Vagina (tissue), 2 donors: ENCODE data around the gene TANGO6. TPM values are rescaled to one million over a fixed set of nuclear protein-coding genes. Genes with fewer than 3 reads are reported as not detected.
"Not testable (repeated sequence)": the region's sequence is repeated elsewhere in the genome, so short reads cannot be mapped to it uniquely, and the experiment has no call there.

ENCODE experiments used
- DNase-seq, 2 donors: peaks; one replicate each; pipeline ENCODE4 v3.0.0-alpha.2; 2017; ENCODE audit errors: extremely low spot score in 2 of 2
- H3K27ac ChIP-seq: fragments of 200-600 bp; sonication (generic); one replicate; pipeline ENCODE4 v1.5.1; 2019
- H3K27me3 ChIP-seq: fragments of 200-600 bp; sonication (generic); one replicate; pipeline ENCODE4 v1.5.1; 2019
- H3K36me3 ChIP-seq, 2 donors: fragments of 200-600 bp; sonication (generic); one replicate each; pipeline ENCODE4 v1.5.1; 2017 to 2019
- H3K4me1 ChIP-seq: fragments of 200-600 bp; sonication (generic); one replicate; pipeline ENCODE4 v1.5.1; 2019
- H3K4me3 ChIP-seq, 2 donors: fragments of 200-600 bp; sonication (generic); 1 replicate in 1 of 2; 2 replicates in 1 of 2; pipeline ENCODE4 v1.5.1; 2016 to 2019
- H3K9me3 ChIP-seq: fragments of 200-600 bp; sonication (generic); one replicate; pipeline ENCODE4 v1.5.1; 2019
- POLR2A ChIP-seq, 2 donors: fragments of 450-650 bp; IDR thresholded peaks; one replicate each; pipeline ENCODE4 v1.6.1; 2017; ENCODE audit warnings: antibody characterized with exemption in 2 of 2, mild to moderate bottlenecking in 2 of 2, moderate library complexity in 2 of 2
- POLR2AphosphoS5 ChIP-seq, 2 donors: sonication (generic); formaldehyde crosslinking; IDR thresholded peaks; one replicate each; pipeline ENCODE4 v1.9.0; 2017; ENCODE audit warnings: antibody characterized with exemption in 2 of 2, mild to moderate bottlenecking in 2 of 2, low read depth in 1 of 2; ENCODE audit not compliant: insufficient read depth in 1 of 2
- intact Hi-C: fragments of 100-400 bp; cut with DNase I; formaldehyde crosslinking; loops from one replicate; pipeline ENCODE4 v1.15.1; 2023
- total RNA-seq: library from RNA; depleted of rRNA; stranded (reverse); fragments of >200 nt; gene quantifications from one replicate; pipeline ENCODE4 v1.2.3, GENCODE V29; 2016
- TF ChIP-seq, protein P1 (sequence below), 3 experiments: fragments of 450-650 bp in 2 of 3; fragments of 200-600 bp in 1 of 3; sonication (generic) in 1 of 3; IDR thresholded peaks; one replicate each; pipeline ENCODE4 v1.5.1; 2017 to 2019; ENCODE audit warnings: antibody characterized with exemption in 3 of 3, mild to moderate bottlenecking in 2 of 3, moderate library complexity in 2 of 3

Gene TANGO6
- total RNA-seq, 1 donor from 2014 or later = 21.9 TPM

DNA sequence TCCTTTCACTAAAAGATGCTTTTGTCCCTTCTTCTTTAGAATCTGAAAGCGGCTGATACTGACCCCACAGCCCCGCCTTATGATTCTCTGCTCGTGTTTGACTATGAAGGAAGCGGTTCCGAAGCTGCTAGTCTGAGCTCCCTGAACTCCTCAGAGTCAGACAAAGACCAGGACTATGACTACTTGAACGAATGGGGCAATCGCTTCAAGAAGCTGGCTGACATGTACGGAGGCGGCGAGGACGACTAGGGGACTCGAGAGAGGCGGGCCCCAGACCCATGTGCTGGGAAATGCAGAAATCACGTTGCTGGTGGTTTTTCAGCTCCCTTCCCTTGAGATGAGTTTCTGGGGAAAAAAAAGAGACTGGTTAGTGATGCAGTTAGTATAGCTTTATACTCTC, 10.1 kb upstream of the TANGO6 start:
- no peaks in the 10 kb centered on the region for H3K36me3 ChIP-seq

DNA sequence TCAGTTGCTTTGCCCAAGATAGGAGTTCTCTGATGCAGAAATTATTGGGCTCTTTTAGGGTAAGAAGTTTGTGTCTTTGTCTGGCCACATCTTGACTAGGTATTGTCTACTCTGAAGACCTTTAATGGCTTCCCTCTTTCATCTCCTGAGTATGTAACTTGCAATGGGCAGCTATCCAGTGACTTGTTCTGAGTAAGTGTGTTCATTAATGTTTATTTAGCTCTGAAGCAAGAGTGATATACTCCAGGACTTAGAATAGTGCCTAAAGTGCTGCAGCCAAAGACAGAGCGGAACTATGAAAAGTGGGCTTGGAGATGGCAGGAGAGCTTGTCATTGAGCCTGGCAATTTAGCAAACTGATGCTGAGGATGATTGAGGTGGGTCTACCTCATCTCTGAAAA, 8.8 kb upstream of the TANGO6 start:
- TF ChIP-seq, protein P1, sequence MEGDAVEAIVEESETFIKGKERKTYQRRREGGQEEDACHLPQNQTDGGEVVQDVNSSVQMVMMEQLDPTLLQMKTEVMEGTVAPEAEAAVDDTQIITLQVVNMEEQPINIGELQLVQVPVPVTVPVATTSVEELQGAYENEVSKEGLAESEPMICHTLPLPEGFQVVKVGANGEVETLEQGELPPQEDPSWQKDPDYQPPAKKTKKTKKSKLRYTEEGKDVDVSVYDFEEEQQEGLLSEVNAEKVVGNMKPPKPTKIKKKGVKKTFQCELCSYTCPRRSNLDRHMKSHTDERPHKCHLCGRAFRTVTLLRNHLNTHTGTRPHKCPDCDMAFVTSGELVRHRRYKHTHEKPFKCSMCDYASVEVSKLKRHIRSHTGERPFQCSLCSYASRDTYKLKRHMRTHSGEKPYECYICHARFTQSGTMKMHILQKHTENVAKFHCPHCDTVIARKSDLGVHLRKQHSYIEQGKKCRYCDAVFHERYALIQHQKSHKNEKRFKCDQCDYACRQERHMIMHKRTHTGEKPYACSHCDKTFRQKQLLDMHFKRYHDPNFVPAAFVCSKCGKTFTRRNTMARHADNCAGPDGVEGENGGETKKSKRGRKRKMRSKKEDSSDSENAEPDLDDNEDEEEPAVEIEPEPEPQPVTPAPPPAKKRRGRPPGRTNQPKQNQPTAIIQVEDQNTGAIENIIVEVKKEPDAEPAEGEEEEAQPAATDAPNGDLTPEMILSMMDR (IDR thresholded peaks at IDR 0.05) = no peak
- TF ChIP-seq POLR2AphosphoS5 (IDR thresholded peaks at IDR 0.05; ENCODE audit: insufficient read depth in 1 of 2, low read depth in 1 of 2) (no peak), POLR2A (IDR thresholded peaks at IDR 0.05) (no peak)
- H3K4me3 ChIP-seq = no peak overlapping the region
- no peaks in the 10 kb centered on the region for H3K9me3 ChIP-seq
- no peak for DNase-seq
- no peak overlapping the region for H3K27ac ChIP-seq
- no peaks in the 10 kb centered on the region for H3K27me3 ChIP-seq
- intact Hi-C loops = no loop called here
- no peaks in the 10 kb centered on the region for H3K4me1 ChIP-seq
- no peaks in the 10 kb centered on the region for H3K36me3 ChIP-seq

More for the DNA sequence above, 10.1 kb upstream of the TANGO6 start:
- no peak overlapping the region for H3K27ac ChIP-seq
- intact Hi-C loops = no loop called here
- DNase-seq = no peak
- no peak overlapping the region for H3K4me3 ChIP-seq
- no peaks in the 10 kb centered on the region for H3K9me3 ChIP-seq
- no peak for TF ChIP-seq POLR2AphosphoS5 (IDR thresholded peaks at IDR 0.05; ENCODE audit: insufficient read depth in 1 of 2, low read depth in 1 of 2)
- no peaks in the 10 kb centered on the region for H3K27me3 ChIP-seq
- H3K4me1 ChIP-seq = no peaks in the 10 kb centered on the region

DNA sequence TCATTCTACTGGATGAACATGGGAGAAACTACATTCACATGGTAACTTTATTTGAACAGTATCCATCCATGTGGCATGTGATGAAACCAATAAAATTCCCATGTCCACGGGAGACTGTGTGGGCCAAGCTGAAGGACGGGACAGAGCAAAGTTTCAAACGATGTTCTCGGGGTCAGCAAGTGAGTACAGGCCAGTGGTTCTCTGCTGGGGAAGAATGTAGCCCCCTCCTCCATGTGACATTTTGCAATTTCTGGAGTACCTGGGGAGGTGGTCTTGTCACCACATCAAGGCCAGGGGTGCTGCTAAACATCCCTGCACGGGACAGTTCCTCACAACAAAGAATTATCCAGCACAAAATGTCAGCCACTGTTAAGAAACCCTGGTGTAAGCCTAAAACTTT, 7.4 kb upstream of the TANGO6 start:
- DNase-seq = no peak
- Histone ChIP-seq H3K27ac (no peak overlapping the region), H3K4me1 (no peaks in the 10 kb centered on the region), H3K27me3 (no peaks in the 10 kb centered on the region), H3K4me3 (no peak overlapping the region), H3K9me3 (no peaks in the 10 kb centered on the region), H3K36me3 (no peaks in the 10 kb centered on the region)
- TF ChIP-seq, protein P1 (IDR thresholded peaks at IDR 0.05) = no peak
- TF ChIP-seq POLR2AphosphoS5 (IDR thresholded peaks at IDR 0.05; ENCODE audit: insufficient read depth in 1 of 2, low read depth in 1 of 2) = no peak
- TF ChIP-seq POLR2A (IDR thresholded peaks at IDR 0.05) = no peak
- intact Hi-C loops = no loop called here

DNA sequence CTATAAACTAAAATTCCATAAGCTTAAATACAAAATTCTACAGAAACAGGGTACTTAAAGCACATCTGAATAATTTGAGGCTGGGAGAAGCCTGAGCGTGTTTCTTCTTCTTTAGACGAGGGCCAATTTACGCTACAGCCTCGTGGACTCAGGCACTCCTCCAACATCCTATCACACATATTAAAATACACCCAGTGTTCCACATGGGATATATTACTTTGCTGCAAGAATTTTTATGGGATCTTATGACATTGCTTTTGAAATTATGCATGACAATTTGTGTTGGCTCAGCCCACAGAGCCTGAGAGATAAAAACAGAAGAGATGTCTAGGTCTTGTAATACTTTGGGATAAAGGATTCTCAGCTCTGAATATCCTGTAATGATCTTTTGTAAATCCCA, 3.5 kb upstream of the TANGO6 start:
- DNase-seq = no peak
- intact Hi-C loops = loop anchor here (10.0 kb wide), 1 partner anchor 315 kb away; no protein-coding TSS in a partner anchor
- no peak overlapping the region for H3K27ac ChIP-seq
- H3K36me3 ChIP-seq = no peaks in the 10 kb centered on the region
- H3K27me3 ChIP-seq = no peaks in the 10 kb centered on the region
- H3K9me3 ChIP-seq = no peaks in the 10 kb centered on the region
- TF ChIP-seq POLR2A (IDR thresholded peaks at IDR 0.05) (no peak), POLR2AphosphoS5 (IDR thresholded peaks at IDR 0.05; ENCODE audit: insufficient read depth in 1 of 2, low read depth in 1 of 2) (peak in 1 of 2 donors; percentile 56)
- H3K4me1 ChIP-seq = peaks cover 7% of the 10 kb centered on the region
- H3K4me3 ChIP-seq = no peak overlapping the region

DNA sequence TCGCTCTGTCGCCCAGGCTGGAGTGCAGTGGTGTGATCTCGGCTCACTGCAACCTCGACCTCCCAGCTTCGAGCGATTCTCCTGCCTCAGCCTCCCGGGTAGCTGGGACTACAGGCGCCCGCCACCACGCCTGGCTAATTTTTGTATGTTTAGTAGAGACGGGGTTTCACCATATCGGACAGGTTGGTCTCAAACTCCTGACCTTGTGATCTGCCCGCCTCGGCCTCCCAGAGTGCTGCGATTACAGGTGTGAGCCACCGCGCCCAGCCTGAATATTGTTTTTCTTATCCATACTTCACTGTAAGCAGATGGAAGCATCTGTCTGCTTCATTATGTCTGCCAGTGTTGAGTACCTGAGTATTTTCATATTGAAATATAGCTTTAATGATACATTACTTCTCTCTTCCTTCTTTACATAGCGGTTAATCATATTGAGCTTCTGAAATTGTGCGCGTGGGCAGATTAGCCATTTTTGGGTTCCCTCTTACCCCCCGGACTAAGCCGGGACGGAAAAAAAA, 308 bp upstream of the TANGO6 start:
- intact Hi-C loops = loop anchor here (10.0 kb wide), 1 partner anchor 318 kb away; no protein-coding TSS in a partner anchor
- DNase-seq, H3K4me1 ChIP-seq, H3K27me3 ChIP-seq, H3K36me3 ChIP-seq, H3K9me3 ChIP-seq: not testable (repeated sequence)
- H3K4me3 ChIP-seq = peak overlapping the region; percentile 74 to 79
- peak overlapping the region; percentile 73 for H3K27ac ChIP-seq

DNA sequence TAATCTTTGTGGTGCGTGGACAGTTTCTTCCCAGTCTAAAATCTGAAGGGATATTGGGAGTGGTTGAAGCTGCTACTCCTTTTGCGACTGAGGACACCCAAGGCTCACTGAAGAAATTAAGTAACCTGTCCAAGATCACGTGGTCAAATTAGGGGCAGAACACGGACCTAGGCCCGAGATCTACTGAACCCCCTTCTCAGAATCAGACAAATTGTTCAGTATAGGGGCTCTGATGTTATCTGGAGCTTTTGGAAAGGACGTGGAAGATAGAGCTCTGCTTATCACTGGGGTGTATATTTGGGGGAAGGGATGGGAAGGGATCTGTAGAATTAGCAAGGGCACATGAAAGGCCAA, 857 bp downstream of the TANGO6 start:
- Histone ChIP-seq H3K4me3 (peak overlapping the region; percentile 74 to 79), H3K27ac (peak overlapping the region; percentile 73), H3K4me1 (peaks cover 7% of the 10 kb centered on the region), H3K9me3 (no peaks in the 10 kb centered on the region), H3K27me3 (no peaks in the 10 kb centered on the region), H3K36me3 (no peaks in the 10 kb centered on the region)
- intact Hi-C loops = loop anchor here (10.0 kb wide), 1 partner anchor 319 kb away; no protein-coding TSS in a partner anchor
- TF ChIP-seq, protein P1 (IDR thresholded peaks at IDR 0.05) = no peak
- no peak for TF ChIP-seq POLR2AphosphoS5 (IDR thresholded peaks at IDR 0.05; ENCODE audit: insufficient read depth in 1 of 2, low read depth in 1 of 2)
- no peak for TF ChIP-seq POLR2A (IDR thresholded peaks at IDR 0.05)
- DNase-seq = no peak
